H9 (cell line): Measurements from ENCODE around the gene GLI2. TPM values are rescaled to one million over a fixed set of nuclear protein-coding genes. Genes with fewer than 3 reads are reported as not detected.

ENCODE experiments used
- DNase-seq: peaks from one replicate; pipeline ENCODE4 v3.0.0-alpha.2; 2017
- H2AFZ ChIP-seq: one replicate; pipeline ENCODE4 v1.6.1; 2013; ENCODE audit warnings: mild to moderate bottlenecking, low read length, control low read depth, moderate library complexity
- H2AK5ac ChIP-seq: 2 replicates; pipeline ENCODE4 v1.6.1; 2013; ENCODE audit warnings: low read length, control low read depth, mixed read lengths; ENCODE audit not compliant: insufficient read length
- H2BK120ac ChIP-seq: one replicate; pipeline ENCODE4 v1.6.1; 2013; ENCODE audit warnings: low read depth, mild to moderate bottlenecking, low read length, control low read depth, inconsistent platforms; ENCODE audit not compliant: poor library complexity, severe bottlenecking
- H2BK12ac ChIP-seq: 2 replicates; pipeline ENCODE4 v1.6.1; 2013; ENCODE audit warnings: low read length, control low read depth, mixed read lengths, low read depth; ENCODE audit not compliant: insufficient read length
- H2BK15ac ChIP-seq: 2 replicates; pipeline ENCODE4 v1.6.1; 2013; ENCODE audit warnings: low read depth, low read length, control low read depth
- H2BK20ac ChIP-seq: one replicate; pipeline ENCODE4 v1.6.1; 2013; ENCODE audit warnings: low read depth, mild to moderate bottlenecking, low read length, control low read depth, inconsistent platforms; ENCODE audit not compliant: poor library complexity, severe bottlenecking
- H2BK5ac ChIP-seq: 2 replicates; pipeline ENCODE4 v1.6.1; 2013; ENCODE audit warnings: low read length, control low read depth, mixed read lengths; ENCODE audit not compliant: insufficient read length
- H3K14ac ChIP-seq: 2 replicates; pipeline ENCODE4 v1.6.1; 2013; ENCODE audit warnings: low read length, control low read depth; ENCODE audit not compliant: insufficient read depth
- H3K18ac ChIP-seq: 2 replicates; pipeline ENCODE4 v1.6.1; 2013; ENCODE audit warnings: low read depth, mild to moderate bottlenecking, mixed read lengths, low read length, control low read depth; ENCODE audit not compliant: insufficient read length
- H3K23ac ChIP-seq: 2 replicates; pipeline ENCODE4 v1.6.1; 2013; ENCODE audit warnings: low read length, control low read depth, mixed read lengths, low read depth; ENCODE audit not compliant: insufficient read length
- H3K23me2 ChIP-seq: 2 replicates; pipeline ENCODE4 v1.6.1; 2013; ENCODE audit warnings: low read depth, mild to moderate bottlenecking, mixed read lengths, low read length, control low read depth; ENCODE audit not compliant: insufficient read length, poor library complexity, severe bottlenecking
- H3K27ac ChIP-seq: 2 replicates; pipeline ENCODE4 v1.5.1; 2013; ENCODE audit warnings: low read length, control low read depth, mixed read lengths, low read depth; ENCODE audit not compliant: insufficient read length
- H3K27me3 ChIP-seq: 2 replicates; pipeline ENCODE4 v1.6.1; 2013; ENCODE audit warnings: low read length, control low read depth, inconsistent platforms; ENCODE audit not compliant: insufficient read depth
- H3K4ac ChIP-seq: 2 replicates; pipeline ENCODE4 v1.6.1; 2013; ENCODE audit warnings: low read depth, mild to moderate bottlenecking, control low read depth, inconsistent platforms, low read length, moderate library complexity
- H3K4me1 ChIP-seq: 2 replicates; pipeline ENCODE4 v1.6.1; 2013; ENCODE audit warnings: low read length, control low read depth, inconsistent platforms; ENCODE audit not compliant: insufficient read depth
- H3K4me2 ChIP-seq: 2 replicates; pipeline ENCODE4 v1.6.1; 2013; ENCODE audit warnings: low read length, control low read depth, mixed read lengths; ENCODE audit not compliant: insufficient read length, insufficient read depth
- H3K56ac ChIP-seq: 2 replicates; pipeline ENCODE4 v1.6.1; 2013; ENCODE audit warnings: low read depth, mild to moderate bottlenecking, mixed read lengths, low read length, control low read depth; ENCODE audit not compliant: insufficient read length
- H3K79me1 ChIP-seq: 2 replicates; pipeline ENCODE4 v1.6.1; 2013; ENCODE audit warnings: low read depth, mild to moderate bottlenecking, moderate library complexity, low read length, control low read depth, inconsistent platforms; ENCODE audit not compliant: insufficient read depth, poor library complexity, severe bottlenecking
- H3K79me2 ChIP-seq: 2 replicates; pipeline ENCODE4 v1.6.1; 2013; ENCODE audit warnings: low read length, control low read depth, inconsistent platforms; ENCODE audit not compliant: insufficient read depth
- H3K9ac ChIP-seq: 2 replicates; pipeline ENCODE4 v1.6.1; 2013; ENCODE audit warnings: low read length, control low read depth, mixed read lengths; ENCODE audit not compliant: insufficient read length; ENCODE audit errors: extremely low read depth
- H3K9me3 ChIP-seq: one replicate; pipeline ENCODE4 v1.6.1; 2013; ENCODE audit warnings: low read depth, low read length, inconsistent platforms; ENCODE audit not compliant: control insufficient read depth
- H3T11ph ChIP-seq: one replicate; pipeline ENCODE4 v1.6.1; 2013; ENCODE audit warnings: mild to moderate bottlenecking, low read length, control low read depth, inconsistent platforms
- H4K20me1 ChIP-seq: one replicate; pipeline ENCODE4 v1.6.1; 2013; ENCODE audit not compliant: control insufficient read depth, insufficient read length, insufficient read depth
- H4K5ac ChIP-seq: 2 replicates; pipeline ENCODE4 v1.6.1; 2013; ENCODE audit warnings: low read depth, mild to moderate bottlenecking, mixed read lengths, low read length, control low read depth; ENCODE audit not compliant: insufficient read length
- H4K8ac ChIP-seq: replicated peaks from 2 replicates; pipeline ENCODE4 v1.6.1; 2013; ENCODE audit warnings: low read length, control low read depth, mixed read lengths, low read depth; ENCODE audit not compliant: insufficient read length
- H4K91ac ChIP-seq: 2 replicates; pipeline ENCODE4 v1.6.1; 2013; ENCODE audit warnings: low read depth, mild to moderate bottlenecking, moderate library complexity, mixed read lengths, low read length, control low read depth; ENCODE audit not compliant: insufficient read length
- H3K27ac Mint-ChIP-seq, 3 experiments: 2 replicates in 2 of 3; 3 replicates in 1 of 3; pipeline ENCODE4 v1.8.0; 2020 to 2021; ENCODE audit warnings: mixed read lengths in 3 of 3, mild to moderate bottlenecking in 1 of 3, moderate library complexity in 1 of 3
- H3K27me3 Mint-ChIP-seq: 2 replicates; pipeline ENCODE4 v1.8.0; 2021; ENCODE audit warnings: low read depth, mild to moderate bottlenecking, moderate library complexity, mixed read lengths
- H3K36me3 Mint-ChIP-seq, 3 experiments: 2 replicates in 2 of 3; 3 replicates in 1 of 3; pipeline ENCODE4 v1.8.0; 2020 to 2021; ENCODE audit warnings: low read depth in 3 of 3, mixed read lengths in 3 of 3; ENCODE audit not compliant: insufficient read depth in 1 of 3
- H3K4me1 Mint-ChIP-seq, 2 experiments: 2 replicates each; pipeline ENCODE4 v1.8.0; 2020; ENCODE audit warnings: mixed read lengths in 2 of 2
- H3K4me3 Mint-ChIP-seq, 2 experiments: 2 replicates in 1 of 2; 3 replicates in 1 of 2; pipeline ENCODE4 v1.8.0; 2020 to 2021; ENCODE audit warnings: mild to moderate bottlenecking in 2 of 2, mixed read lengths in 2 of 2, moderate library complexity in 1 of 2
- H3K9me3 Mint-ChIP-seq, 2 experiments: 2 replicates in 1 of 2; 3 replicates in 1 of 2; pipeline ENCODE4 v1.8.0; 2020; ENCODE audit warnings: mild to moderate bottlenecking in 2 of 2, mixed read lengths in 2 of 2, moderate library complexity in 1 of 2
- CTCF ChIP-seq: fragments of 200-600 bp; sonication (generic); conservative IDR thresholded peaks from 3 replicates; pipeline ENCODE4 v1.8.0; 2021; ENCODE audit warnings: antibody characterized with exemption, mild to moderate bottlenecking
- total RNA-seq: library from RNA; stranded (reverse); gene quantifications from 2 replicates; pipeline ENCODE4 v1.2.1, GENCODE V29; 2021

The GLI2 gene
- total RNA-seq, 1 experiment from 2014 or later, result 56.7 TPM

- no peak overlapping the region for H3K14ac ChIP-seq
- no peak overlapping the region for H2BK15ac ChIP-seq
- peaks cover 15% of the 10 kb centered on the region for H3K4me1 ChIP-seq
- peaks cover 77 to 85% of the 10 kb centered on the region in 2 experiments for H3K4me1 Mint-ChIP-seq
- no peak overlapping the region for H3K18ac ChIP-seq
- H2BK20ac ChIP-seq, result no peak overlapping the region
- H2BK12ac ChIP-seq, result no peak overlapping the region
- no peaks in the 10 kb centered on the region for H3K9me3 ChIP-seq
- no peaks in the 10 kb centered on the region for H3K27me3 ChIP-seq
- no peak for DNase-seq
- H3K79me1 ChIP-seq, result peaks cover 12% of the 10 kb centered on the region
- no peak overlapping the region for H3K4me3 Mint-ChIP-seq
- H3K56ac ChIP-seq, result no peak overlapping the region
- no peak overlapping the region for H3K9ac ChIP-seq
- H3K79me2 ChIP-seq, result peaks cover 49% of the 10 kb centered on the region; the same call in 1 of the 2 replicates
- no peak overlapping the region for H3K4ac ChIP-seq
- H3K27ac Mint-ChIP-seq, result no peak overlapping the region
- H4K5ac ChIP-seq, result no peak overlapping the region
- no peak overlapping the region for H2BK5ac ChIP-seq
- no peak overlapping the region for H4K91ac ChIP-seq
- no peaks in the 10 kb centered on the region for H4K20me1 ChIP-seq
- no peak overlapping the region for H2AFZ ChIP-seq
- H2BK120ac ChIP-seq, result no peak overlapping the region
- H3K23ac ChIP-seq, result no peak overlapping the region
- no peak overlapping the region for H2AK5ac ChIP-seq
- no peak for TF ChIP-seq CTCF
- no peak overlapping the region for H3T11ph ChIP-seq
- H4K8ac ChIP-seq, result no peak overlapping the region
- H3K9me3 Mint-ChIP-seq, result no peaks in the 10 kb centered on the region
- no peak overlapping the region for H3K27ac ChIP-seq
- peaks cover 3 to 17% (median 6%) of the 10 kb centered on the region in 3 experiments; a peak in 4 of 7 replicates for H3K36me3 Mint-ChIP-seq
- peaks cover 17% of the 10 kb centered on the region for H3K23me2 ChIP-seq
- no peak overlapping the region for H3K4me2 ChIP-seq
- no peaks in the 10 kb centered on the region for H3K27me3 Mint-ChIP-seq
These were observed 9.1 kb downstream of the GLI2 start for GRCh38 chr2:120744817-120745216.
